HEK293 (cell line): ENCODE results near the gene CEP112.

Experiments used
- CTCF ChIP-seq: fragments of 450-650 bp; formaldehyde crosslinking; IDR thresholded peaks from 2 replicates; pipeline ENCODE4 v1.5.1; 2016; ENCODE audit warnings: missing biosample characterization, missing genetic modification characterization
- FEZF1 ChIP-seq: fragments of 450-650 bp; formaldehyde crosslinking; IDR thresholded peaks from 2 replicates; pipeline ENCODE4 v1.5.1; 2016; ENCODE audit warnings: missing biosample characterization, missing genetic modification characterization
- ZBTB8A ChIP-seq: fragments of 450-650 bp; formaldehyde crosslinking; IDR thresholded peaks from 2 replicates; pipeline ENCODE4 v1.5.1; 2016; ENCODE audit warnings: missing biosample characterization, missing genetic modification characterization
- ZNF121 ChIP-seq: fragments of 450-650 bp; formaldehyde crosslinking; IDR thresholded peaks from 2 replicates; pipeline ENCODE4 v1.5.1; 2016; ENCODE audit warnings: missing biosample characterization, missing genetic modification characterization
- ZNF350 ChIP-seq: fragments of 450-650 bp; formaldehyde crosslinking; IDR thresholded peaks from 2 replicates; pipeline ENCODE4 v1.5.0; 2017; ENCODE audit warnings: missing biosample characterization, mild to moderate bottlenecking, missing genetic modification characterization

GRCh38 chr17:65711671-65712276 lies 480.2 kb downstream of the CEP112 start:
- TF ChIP-seq CTCF (tag by site-specific recombination): no peak
- no peak for TF ChIP-seq ZBTB8A (tag by site-specific recombination)
- no peak for TF ChIP-seq ZNF121
- TF ChIP-seq ZNF350 (tag by site-specific recombination): no peak
- TF ChIP-seq FEZF1 (tag by site-specific recombination): no peak
